HCT116 (cell line): ENCODE measurements around the gene ESYT1. TPM values are rescaled to one million over a fixed set of nuclear protein-coding genes. Genes with fewer than 3 reads are reported as not detected.
A peak's percentile ranks its signal among the peaks of the same experiment; 100 is the strongest.

Source experiments
- ATAC-seq: fragments of 200-7000 bp; cut with Tn5 transposase; 2 replicates; pipeline ENCODE4 v1.9.1; 2020; ENCODE audit warnings: mild to moderate bottlenecking, moderate library complexity
- BruUV-seq: library from RNA; stranded (reverse); fragments of 400-500 nt; replicated peaks from 2 replicates; lab custom pipeline; 2021; lab: Mats Ljungman, UMichigan
- CTCF ChIA-PET: fragments of 300-600 bp; sonication (Branson Sonifier 250); formaldehyde crosslinking; loops from one replicate; lab custom pipeline; 2021; ENCODE audit warnings: antibody characterized with exemption; lab: Charles Lee
- POLR2A ChIA-PET: fragments of 300-600, 350-600 bp; sonication (Branson Sonifier 250); formaldehyde crosslinking; loops from one replicate; lab custom pipeline; 2021; ENCODE audit warnings: antibody characterized with exemption; lab: Charles Lee
- RAD21 ChIA-PET, 2 experiments: fragments of 300-600 bp; sonication (Branson Sonifier 250); formaldehyde crosslinking; loops; one replicate each; lab custom pipeline; 2023; ENCODE audit warnings: low total read pairs in 2 of 2; ENCODE audit not compliant: uncharacterized antibody in 2 of 2, unreplicated experiment in 2 of 2, low non-redundant PET in 1 of 2; lab: Charles Lee
- DNase-seq: peaks from one replicate; pipeline ENCODE4 v3.0.0-alpha.2; 2010; ENCODE audit warnings: low read depth, low spot score
- H2AFZ ChIP-seq: fragments of 200-600 bp; shearing (Covaris generic), sonication (generic); 2 replicates; pipeline ENCODE4 v1.6.1; 2017; ENCODE audit warnings: low read depth, mixed run types, mixed read lengths, antibody characterized with exemption, low read length; ENCODE audit not compliant: poor library complexity, severe bottlenecking
- H3K27ac ChIP-seq: 2 replicates; pipeline ENCODE4 v1.5.1; 2012; ENCODE audit warnings: low read depth, low read length
- H3K27me3 ChIP-seq: fragments of 200-600 bp; sonication (generic); 2 replicates; pipeline ENCODE4 v1.6.1; 2016; ENCODE audit warnings: mixed run types, low read length, mixed read lengths; ENCODE audit not compliant: insufficient read depth
- H3K36me3 ChIP-seq, 2 experiments: fragments of 200-500 bp in 1 of 2; fragments of 200-600 bp in 1 of 2; sonication (Bioruptor generic) in 1 of 2; sonication (generic) in 1 of 2; 2 replicates each; pipeline versions ENCODE4 v1.5.1 to v1.6.1; 2014 to 2016; ENCODE audit warnings: low read length in 2 of 2, inconsistent platforms in 1 of 2, mixed read lengths in 1 of 2, mixed run types in 1 of 2; ENCODE audit not compliant: insufficient read depth in 2 of 2, control insufficient read depth in 1 of 2
- H3K4me1 ChIP-seq, 2 experiments: fragments of 200-600 bp in 1 of 2; sonication (generic) in 1 of 2; 2 replicates each; pipeline versions ENCODE4 v1.5.1 to v1.6.1; 2012 to 2017; ENCODE audit warnings: low read length in 2 of 2, inconsistent platforms in 1 of 2, mild to moderate bottlenecking in 1 of 2, mixed read lengths in 1 of 2, mixed run types in 1 of 2, moderate library complexity in 1 of 2; ENCODE audit not compliant: insufficient read depth in 2 of 2, control insufficient read depth in 1 of 2
- H3K4me2 ChIP-seq: fragments of 200-600 bp; sonication (generic); 2 replicates; pipeline ENCODE4 v1.6.1; 2017; ENCODE audit warnings: mixed run types, low read length, mixed read lengths
- H3K4me3 ChIP-seq, 2 experiments: fragments of 200-600 bp in 1 of 2; sonication (generic) in 1 of 2; replicated peaks in 1 of 2; 2 replicates each; pipeline ENCODE4 v1.5.1; 2011 to 2016; ENCODE audit warnings: low read length in 2 of 2, control low read depth in 1 of 2, low read depth in 1 of 2, mild to moderate bottlenecking in 1 of 2, mixed read lengths in 1 of 2, mixed run types in 1 of 2
- H3K79me2 ChIP-seq: fragments of 200-600 bp; sonication (generic); 2 replicates; pipeline ENCODE4 v1.6.1; 2017; ENCODE audit warnings: mild to moderate bottlenecking, mixed run types, low read length, moderate library complexity, mixed read lengths; ENCODE audit not compliant: insufficient read depth
- H3K9ac ChIP-seq: fragments of 200-600 bp; sonication (generic); 2 replicates; pipeline ENCODE4 v1.6.1; 2016; ENCODE audit warnings: low read length, mixed read lengths
- H3K9me2 ChIP-seq: fragments of 200-600 bp; sonication (generic), shearing (Covaris generic); 2 replicates; pipeline ENCODE4 v1.6.1; 2017; ENCODE audit warnings: mixed run types, mild to moderate bottlenecking, moderate library complexity; ENCODE audit not compliant: insufficient read depth
- H3K9me3 ChIP-seq, 2 experiments: fragments of 200-500 bp in 1 of 2; fragments of 200-600 bp in 1 of 2; sonication (Bioruptor generic) in 1 of 2; sonication (generic) in 1 of 2; 2 replicates each; pipeline ENCODE4 v1.6.1; 2014 to 2017; ENCODE audit warnings: low read length in 2 of 2, mixed read lengths in 2 of 2, inconsistent platforms in 1 of 2, low read depth in 1 of 2, mild to moderate bottlenecking in 1 of 2, mixed run types in 1 of 2, moderate library complexity in 1 of 2; ENCODE audit not compliant: control insufficient read depth in 1 of 2, insufficient read depth in 1 of 2
- H4K20me1 ChIP-seq: fragments of 200-600 bp; sonication (generic), shearing (Covaris generic); 2 replicates; pipeline ENCODE4 v1.6.1; 2017; ENCODE audit warnings: mixed run types, mild to moderate bottlenecking, moderate library complexity; ENCODE audit not compliant: insufficient read depth
- CBX3 ChIP-seq: IDR thresholded peaks from 2 replicates; pipeline ENCODE4 v1.6.1; 2012; ENCODE audit warnings: low read depth
- CEBPB ChIP-seq: IDR thresholded peaks from 2 replicates; pipeline ENCODE4 v1.6.1; 2012; ENCODE audit warnings: low read depth
- CTCF ChIP-seq, 3 experiments: fragments of 200-600 bp in 1 of 3; sonication (generic) in 1 of 3; IDR thresholded peaks in 2 of 3; conservative IDR thresholded peaks in 1 of 3; 2 replicates each; pipeline ENCODE4 v1.5.1; 2012 to 2017; ENCODE audit warnings: low read depth in 2 of 3, low read length in 2 of 3, antibody characterized with exemption in 1 of 3, borderline replicate concordance in 1 of 3, control low read depth in 1 of 3, mild to moderate bottlenecking in 1 of 3, mixed read lengths in 1 of 3, mixed run types in 1 of 3, moderate library complexity in 1 of 3; ENCODE audit not compliant: insufficient read depth in 1 of 3
- EGR1 ChIP-seq: IDR thresholded peaks from 2 replicates; pipeline ENCODE4 v1.6.1; 2012; ENCODE audit warnings: low read depth
- JUND ChIP-seq: IDR thresholded peaks from 2 replicates; pipeline ENCODE4 v1.6.1; 2012
- MAX ChIP-seq: IDR thresholded peaks from 2 replicates; pipeline ENCODE4 v1.6.1; 2012
- POLR2A ChIP-seq: IDR thresholded peaks from 2 replicates; pipeline ENCODE4 v1.7.0; 2011; ENCODE audit warnings: borderline replicate concordance; ENCODE audit not compliant: insufficient read depth, insufficient read length; ENCODE audit errors: extremely low read depth
- POLR2AphosphoS5 ChIP-seq: IDR thresholded peaks from 2 replicates; pipeline ENCODE4 v1.6.1; 2011; ENCODE audit warnings: mild to moderate bottlenecking, low read depth, low read length, moderate library complexity
- REST ChIP-seq: IDR thresholded peaks from 2 replicates; pipeline ENCODE4 v1.6.1; 2012; ENCODE audit warnings: low read depth
- SIN3A ChIP-seq: IDR thresholded peaks from 2 replicates; pipeline ENCODE4 v1.6.1; 2012; ENCODE audit warnings: low read depth
- TCF7L2 ChIP-seq: IDR thresholded peaks from 2 replicates; pipeline ENCODE4 v1.7.0; 2011; ENCODE audit warnings: borderline replicate concordance, inconsistent platforms; ENCODE audit not compliant: insufficient read depth, insufficient read length; ENCODE audit errors: extremely low read depth
- YY1 ChIP-seq: IDR thresholded peaks from 2 replicates; pipeline ENCODE4 v1.6.1; 2011; ENCODE audit warnings: low read length, low read depth, moderate library complexity, mild to moderate bottlenecking; ENCODE audit not compliant: insufficient replicate concordance; ENCODE audit errors: extremely low read depth
- ZBTB33 ChIP-seq: IDR thresholded peaks from 2 replicates; pipeline ENCODE4 v1.6.1; 2011; ENCODE audit warnings: mild to moderate bottlenecking, low read length, moderate library complexity; ENCODE audit not compliant: insufficient replicate concordance; ENCODE audit errors: extremely low read depth
- ZFX ChIP-seq: fragments of 450-650 bp; IDR thresholded peaks from 2 replicates; pipeline ENCODE4 v1.6.1; 2017
- ZNF274 ChIP-seq: fragments of 200-500 bp; sonication (Bioruptor generic); IDR thresholded peaks from 2 replicates; pipeline ENCODE4 v1.6.1; 2014; ENCODE audit warnings: mild to moderate bottlenecking, low read depth, low read length, inconsistent platforms
- intact Hi-C: fragments of 100-400 bp; cut with micrococcal nuclease; formaldehyde crosslinking; loops from 2 replicates; pipeline ENCODE4 v1.10.0; 2022
- total RNA-seq: library from RNA; stranded (reverse); gene quantifications from one replicate; pipeline ENCODE4 v1.2.1, GENCODE V29; 2021; ENCODE audit not compliant: unreplicated experiment

ESYT1 gene
- total RNA-seq, 1 experiment from 2014 or later: 80.9 TPM

GRCh38 chr12:56129206-56129941 is 1.3 kb downstream of the ESYT1 start (continued):
- TF ChIP-seq TCF7L2: no peak
- no peak for TF ChIP-seq CBX3
- peak; percentile 97 for TF ChIP-seq EGR1

GRCh38 chr12:56129942-56130495 is 2.0 kb downstream of the ESYT1 start:
- peaks cover 29 to 41% of the 10 kb centered on the region in 2 experiments for H3K36me3 ChIP-seq
- intact Hi-C loops: loop anchor here (2.0 kb wide), 1 partner anchor 23 kb away; the partner anchor contains the start of gene MYL6B
- peaks cover 29% of the 10 kb centered on the region for H3K79me2 ChIP-seq
- H3K4me2 ChIP-seq: peak overlapping the region; percentile 89
- no peak overlapping the region for H2AFZ ChIP-seq
- ChIA-PET POLR2A (no interaction called here), CTCF (no interaction called here), RAD21 (no interaction called here)
- no peaks in the 10 kb centered on the region for H4K20me1 ChIP-seq
- peak overlapping the region; percentile 90 to 91; a peak in 3 of 4 replicates for H3K4me3 ChIP-seq
- no TSS peak for BruUV-seq
- H3K9me2 ChIP-seq: no peaks in the 10 kb centered on the region
- H3K9ac ChIP-seq: 0 out of 2 replicates have a peak overlapping the region, but pooled peaks have one; percentile 12
- H3K27ac ChIP-seq: peak overlapping the region; percentile 76
- no peak for ATAC-seq
- H3K4me1 ChIP-seq: peaks cover 16 to 33% of the 10 kb centered on the region in 2 experiments
- H3K9me3 ChIP-seq: no peaks in the 10 kb centered on the region
- H3K27me3 ChIP-seq: no peaks in the 10 kb centered on the region
- DNase-seq: no peak
- TF ChIP-seq CBX3: no peak
- no peak for TF ChIP-seq POLR2AphosphoS5
- no peak for TF ChIP-seq YY1
- TF ChIP-seq ZBTB33: no peak
- no peak for TF ChIP-seq ZNF274
- no peak for TF ChIP-seq CTCF (IDR thresholded peaks at IDR 0.05 in 2 of 3, conservative IDR thresholded peaks at IDR 0.05 in 1 of 3; ENCODE audit: borderline replicate concordance in 1 of 3, insufficient read depth in 1 of 3, low read depth in 2 of 3, low read length in 2 of 3)
- TF ChIP-seq TCF7L2: no peak
- TF ChIP-seq REST: no peak
- no peak for TF ChIP-seq SIN3A
- no peak for TF ChIP-seq MAX
- TF ChIP-seq POLR2A: no peak
- TF ChIP-seq CEBPB: no peak
- no peak for TF ChIP-seq ZFX
- no peak for TF ChIP-seq JUND
- TF ChIP-seq EGR1: no peak
